ENCODE measurements around the gene ZNF286A.
"Not testable (repeated sequence)": the region's sequence is repeated elsewhere in the genome, so short reads cannot be mapped to it uniquely, and the experiment has no call there.

The ZNF286A gene

GRCh38 chr17:15742921-15743320, 43.4 kb downstream of the ZNF286A start:
- no peak for TF ChIP-seq CTCF (IDR thresholded peaks at IDR 0.05; ENCODE audit: low read depth, low read length, missing control alignments)
- DNase-seq (ENCODE audit: low read depth): no peak
- H3K4me3 ChIP-seq (ENCODE audit: low read depth, low read length): no peak overlapping the region
- in situ Hi-C loops (cut with HindIII; ENCODE audit: low sequenced_read_pairs): no loop called here

GRCh38 chr17:15744074-15744676, 44.6 kb downstream of the ZNF286A start:
- in situ Hi-C loops (cut with HindIII; ENCODE audit: low sequenced_read_pairs): no loop called here
- no peak overlapping the region for H3K4me3 ChIP-seq (ENCODE audit: low read depth, low read length)
- no peak for TF ChIP-seq CTCF (IDR thresholded peaks at IDR 0.05; ENCODE audit: low read depth, low read length, missing control alignments)
- no peak for DNase-seq (ENCODE audit: low read depth)

DNA sequence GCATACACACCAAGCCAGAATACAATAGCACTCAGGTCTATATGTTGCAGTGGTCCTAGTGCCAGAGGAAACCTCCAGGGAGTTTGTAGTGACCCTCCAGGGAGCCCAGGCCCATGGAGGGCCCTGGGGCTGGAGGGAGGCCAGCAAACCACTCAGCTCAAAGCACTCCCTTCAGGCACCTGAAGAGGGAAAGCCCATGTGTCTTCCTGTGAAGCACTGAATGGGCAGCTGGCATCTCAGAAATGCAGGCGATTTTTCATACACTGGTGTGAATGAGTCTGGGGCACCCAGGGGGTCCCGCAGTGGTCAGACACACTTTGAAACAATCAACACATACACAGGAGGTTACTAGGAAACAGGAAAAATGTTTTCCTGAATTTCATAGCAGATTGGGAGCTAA, 45.3 kb downstream of the ZNF286A start:
- H3K4me3 ChIP-seq (ENCODE audit: low read depth, low read length): no peak overlapping the region
- in situ Hi-C loops (cut with HindIII; ENCODE audit: low sequenced_read_pairs): no loop called here
- DNase-seq (ENCODE audit: low read depth): peak; percentile 73
- no peak for TF ChIP-seq CTCF (IDR thresholded peaks at IDR 0.05; ENCODE audit: low read depth, low read length, missing control alignments)

DNA sequence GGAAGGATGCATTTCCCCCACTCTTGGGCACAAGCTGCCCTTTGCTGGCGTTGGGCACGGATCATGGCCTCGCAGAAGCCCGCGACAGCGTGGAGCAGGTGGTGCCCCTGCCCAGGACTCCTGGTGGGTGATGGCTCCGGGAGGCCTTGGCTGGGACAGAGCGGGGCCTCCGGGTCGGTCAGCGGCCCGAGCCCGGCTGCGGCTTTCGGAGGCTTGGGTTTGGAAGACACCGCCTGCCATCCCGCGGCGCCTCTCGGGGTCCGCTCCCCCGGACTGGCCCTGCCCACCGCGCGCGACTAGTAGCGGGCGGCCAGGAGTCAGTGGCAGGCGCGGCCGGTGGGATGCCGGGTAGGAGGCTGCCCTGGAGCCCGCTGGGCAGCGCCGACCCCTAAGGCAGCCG, 49.9 kb downstream of the ZNF286A start:
- in situ Hi-C loops (cut with HindIII; ENCODE audit: low sequenced_read_pairs); DNase-seq (ENCODE audit: low read depth): not testable (repeated sequence)

DNA sequence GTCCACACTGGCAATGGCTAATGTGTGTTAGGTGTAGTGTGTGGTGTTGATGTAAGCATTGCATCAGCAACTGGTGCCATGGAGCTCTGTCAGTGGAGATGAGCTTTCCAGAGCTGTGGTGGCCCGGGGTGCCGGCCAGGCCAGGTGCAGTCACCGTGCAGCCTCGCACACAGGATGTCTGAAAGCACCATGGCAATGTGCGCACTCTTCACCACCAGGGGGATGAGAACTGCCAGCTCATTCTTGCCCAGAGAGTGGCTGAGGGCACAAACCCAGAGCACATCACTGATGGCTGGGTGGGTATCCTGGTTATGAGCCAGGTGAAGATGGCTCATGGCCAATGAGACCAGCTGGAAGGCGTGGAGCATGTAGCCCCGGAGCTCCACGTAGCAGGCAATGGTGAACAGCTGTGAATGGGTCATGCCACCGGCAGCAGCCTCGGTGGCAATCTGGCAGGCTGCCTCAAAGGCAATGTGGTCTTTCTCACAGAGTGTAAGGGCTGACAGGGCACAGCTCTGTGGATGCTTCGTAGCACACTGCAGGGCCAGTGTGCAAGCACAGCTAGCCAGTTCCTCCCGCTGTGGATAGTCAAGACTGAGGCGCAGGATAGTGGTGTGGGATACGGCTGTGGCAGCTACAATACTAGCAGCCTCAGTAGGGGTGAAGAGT, 69.4 kb downstream of the ZNF286A start:
- H3K4me3 ChIP-seq (ENCODE audit: low read depth, low read length); in situ Hi-C loops (cut with HindIII; ENCODE audit: low sequenced_read_pairs); DNase-seq (ENCODE audit: low read depth): not testable (repeated sequence)

More for the DNA sequence above, 49.9 kb downstream of the ZNF286A start:
- not testable (repeated sequence) for H3K4me3 ChIP-seq (ENCODE audit: low read depth, low read length)

Measured in astrocyte of the cerebellum (primary cell).